ENCODE measurements around the gene RNF128.

DNA sequence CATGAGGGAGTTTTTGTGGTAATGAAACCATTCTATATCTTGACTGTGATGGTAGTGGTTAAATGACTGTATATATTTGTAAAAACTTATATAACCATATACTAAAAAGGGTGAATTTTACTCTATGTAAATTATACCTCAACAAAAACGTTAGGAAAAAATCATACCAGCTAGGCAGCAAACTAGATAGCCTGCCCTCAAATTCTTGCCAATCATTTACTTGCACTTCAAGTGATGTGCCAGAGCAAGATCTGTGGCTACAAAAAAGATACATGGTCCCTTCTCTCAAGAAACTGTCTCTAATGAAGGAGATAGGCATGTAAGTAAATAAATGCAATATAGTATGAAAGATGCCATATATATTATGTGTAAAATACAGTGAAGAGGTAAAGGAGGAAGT is 10.0 kb upstream of the RNF128 start:
- TF ChIP-seq CTCF (tag by site-specific recombination; IDR thresholded peaks at IDR 0.05) (no peak), ZNF248 (tag by site-specific recombination; IDR thresholded peaks at IDR 0.05) (no peak), ZNF610 (tag by site-specific recombination; IDR thresholded peaks at IDR 0.05; ENCODE audit: borderline replicate concordance) (no peak), ZNF530 (tag by site-specific recombination; IDR thresholded peaks at IDR 0.05; ENCODE audit: low read depth) (no peak), ZEB2 (tag by site-specific recombination; IDR thresholded peaks at IDR 0.05) (no peak), BCL6B (tag by site-specific recombination; IDR thresholded peaks at IDR 0.05) (no peak), ZNF274 (IDR thresholded peaks at IDR 0.05; ENCODE audit: low read length) (no peak), ZNF274 (tag by site-specific recombination; IDR thresholded peaks at IDR 0.05; ENCODE audit: borderline replicate concordance) (no peak), ZNF202 (tag by site-specific recombination; IDR thresholded peaks at IDR 0.05; ENCODE audit: borderline replicate concordance) (no peak), ZNF544 (tag by site-specific recombination; IDR thresholded peaks at IDR 0.05) (no peak), KLF9 (tag by site-specific recombination; IDR thresholded peaks at IDR 0.05; ENCODE audit: low read depth) (no peak), ZNF223 (tag by site-specific recombination; IDR thresholded peaks at IDR 0.05) (no peak), ZBTB17 (tag by site-specific recombination; IDR thresholded peaks at IDR 0.05) (no peak)

Measured in HEK293 (cell line).